Peyer's patch (tissue), 4 donors: Measurements from ENCODE around the gene ARHGAP15.

Experiments used
- CTCF ChIP-seq, 6 experiments: fragments of 450-650 bp in 4 of 6; fragments of 200-600 bp in 2 of 6; sonication (generic) in 1 of 6; IDR thresholded peaks; one replicate each; pipeline ENCODE4 v1.5.1; 2017 to 2019; ENCODE audit warnings: antibody characterized with exemption in 6 of 6, mild to moderate bottlenecking in 3 of 6, moderate library complexity in 1 of 6
- POLR2A ChIP-seq, 2 donors: fragments of 450-650 bp; IDR thresholded peaks; one replicate each; pipeline ENCODE4 v1.5.1; 2017; ENCODE audit warnings: antibody characterized with exemption in 2 of 2, mild to moderate bottlenecking in 2 of 2, moderate library complexity in 2 of 2

GRCh38 chr2:143758629-143759330 lies 629.6 kb downstream of the ARHGAP15 start:
- TF ChIP-seq CTCF (IDR thresholded peaks at IDR 0.05) = no peak
- TF ChIP-seq POLR2A (IDR thresholded peaks at IDR 0.05) = no peak
